ENCODE data around the gene ULK4.

DNA sequence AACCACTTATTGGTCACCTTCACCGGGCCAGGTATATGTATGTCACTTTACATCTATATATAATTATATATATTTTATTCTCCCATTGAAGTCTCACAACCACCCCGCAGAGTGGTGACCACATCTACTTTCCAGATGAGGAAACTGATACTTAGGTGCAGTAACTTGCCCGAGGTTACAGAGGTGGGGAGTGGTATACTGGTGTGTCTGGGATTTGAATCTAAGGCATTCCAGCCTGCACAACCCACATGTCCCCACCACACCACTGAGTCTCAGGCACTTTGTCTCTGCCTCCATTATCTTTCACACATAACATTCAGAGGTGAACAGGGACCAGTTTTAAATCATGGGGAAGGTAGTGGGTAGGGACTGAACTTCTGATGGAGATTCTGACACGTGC lies 501.2 kb downstream of the ULK4 start:
- TF ChIP-seq, protein P1, sequence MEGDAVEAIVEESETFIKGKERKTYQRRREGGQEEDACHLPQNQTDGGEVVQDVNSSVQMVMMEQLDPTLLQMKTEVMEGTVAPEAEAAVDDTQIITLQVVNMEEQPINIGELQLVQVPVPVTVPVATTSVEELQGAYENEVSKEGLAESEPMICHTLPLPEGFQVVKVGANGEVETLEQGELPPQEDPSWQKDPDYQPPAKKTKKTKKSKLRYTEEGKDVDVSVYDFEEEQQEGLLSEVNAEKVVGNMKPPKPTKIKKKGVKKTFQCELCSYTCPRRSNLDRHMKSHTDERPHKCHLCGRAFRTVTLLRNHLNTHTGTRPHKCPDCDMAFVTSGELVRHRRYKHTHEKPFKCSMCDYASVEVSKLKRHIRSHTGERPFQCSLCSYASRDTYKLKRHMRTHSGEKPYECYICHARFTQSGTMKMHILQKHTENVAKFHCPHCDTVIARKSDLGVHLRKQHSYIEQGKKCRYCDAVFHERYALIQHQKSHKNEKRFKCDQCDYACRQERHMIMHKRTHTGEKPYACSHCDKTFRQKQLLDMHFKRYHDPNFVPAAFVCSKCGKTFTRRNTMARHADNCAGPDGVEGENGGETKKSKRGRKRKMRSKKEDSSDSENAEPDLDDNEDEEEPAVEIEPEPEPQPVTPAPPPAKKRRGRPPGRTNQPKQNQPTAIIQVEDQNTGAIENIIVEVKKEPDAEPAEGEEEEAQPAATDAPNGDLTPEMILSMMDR (conservative IDR thresholded peaks at IDR 0.05; ENCODE audit: low read length), result no peak
- no peak for TF ChIP-seq EZH2phosphoT487 (IDR thresholded peaks at IDR 0.05; ENCODE audit: borderline replicate concordance)
